GM21529 (cell line): ENCODE results near the gene ABI2.
"Not testable (repeated sequence)": the region's sequence is repeated elsewhere in the genome, so short reads cannot be mapped to it uniquely, and the experiment has no call there.

ENCODE experiments used
- ATAC-seq: cut with Tn5 transposase; IDR thresholded peaks from one replicate; pipeline ENCODE4 v1.9.1; 2021; ENCODE audit not compliant: unreplicated experiment

The ABI2 gene

DNA sequence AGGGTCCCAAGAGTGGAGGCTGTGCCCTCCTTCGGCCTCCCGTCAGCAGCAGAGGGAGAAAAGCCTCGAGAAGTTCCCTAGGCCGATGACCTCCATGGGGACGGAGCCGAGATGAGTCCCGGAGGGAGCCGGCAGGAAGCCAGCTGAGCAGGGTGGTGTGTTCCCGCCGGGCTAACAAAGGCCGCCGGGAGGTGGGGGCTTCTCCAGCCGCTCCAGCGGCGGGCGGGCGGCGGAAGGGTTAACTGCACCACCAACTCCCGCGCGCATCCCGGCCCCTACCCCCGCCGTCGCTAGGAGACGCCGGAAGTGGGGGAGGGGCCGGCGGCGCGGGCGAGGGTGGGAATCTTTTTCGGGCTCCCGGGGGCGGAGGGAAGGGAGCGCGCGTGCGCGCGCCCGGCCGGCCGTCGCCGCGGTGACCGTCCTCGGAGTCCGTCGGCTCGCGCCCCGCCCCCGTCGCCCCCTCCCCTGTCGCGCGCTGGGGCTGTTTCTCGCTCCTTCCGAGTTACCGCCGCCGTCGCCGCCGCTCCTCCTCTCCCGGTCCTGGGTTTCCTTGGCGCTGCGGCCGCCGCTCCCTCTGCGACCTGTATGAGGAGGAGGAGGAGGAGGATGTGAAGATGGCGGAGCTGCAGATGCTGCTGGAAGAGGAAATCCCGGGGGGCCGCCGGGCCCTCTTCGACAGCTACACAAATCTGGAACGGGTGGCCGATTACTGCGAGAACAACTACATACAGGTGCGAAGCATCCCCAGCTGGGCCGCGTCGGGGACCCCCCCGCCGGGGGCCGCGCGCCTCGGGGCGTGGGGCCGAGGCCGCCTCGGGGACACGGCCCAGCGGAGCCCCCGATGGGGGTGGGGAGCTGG lies at the start of gene ABI2:
TSS of gene ABI2 (plus strand) at position 494 of the 859 bp plus-strand sequence. CDS start at position 615, 121 bp downstream.
- peak; percentile 60 for ATAC-seq

DNA sequence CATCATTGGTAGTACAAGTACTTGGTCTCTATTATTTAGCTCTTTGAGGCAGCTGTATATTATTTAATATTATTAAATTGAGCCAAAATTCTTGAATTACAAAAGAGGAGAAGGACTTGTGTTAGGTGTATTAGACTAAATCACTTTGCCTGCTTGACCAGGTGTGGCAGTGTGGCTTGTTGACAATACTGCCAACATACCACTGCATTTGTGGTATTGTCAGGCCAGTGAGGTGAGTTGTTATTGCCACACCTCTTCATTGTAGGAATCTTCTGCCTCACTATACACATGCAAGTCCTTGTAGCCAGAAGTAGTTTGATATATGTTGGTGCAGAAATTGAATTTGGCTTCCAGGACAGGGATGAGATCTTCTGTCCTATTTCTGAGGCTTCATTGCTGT lies 48.9 kb upstream of the ABI2 start:
- ATAC-seq = no peak

DNA sequence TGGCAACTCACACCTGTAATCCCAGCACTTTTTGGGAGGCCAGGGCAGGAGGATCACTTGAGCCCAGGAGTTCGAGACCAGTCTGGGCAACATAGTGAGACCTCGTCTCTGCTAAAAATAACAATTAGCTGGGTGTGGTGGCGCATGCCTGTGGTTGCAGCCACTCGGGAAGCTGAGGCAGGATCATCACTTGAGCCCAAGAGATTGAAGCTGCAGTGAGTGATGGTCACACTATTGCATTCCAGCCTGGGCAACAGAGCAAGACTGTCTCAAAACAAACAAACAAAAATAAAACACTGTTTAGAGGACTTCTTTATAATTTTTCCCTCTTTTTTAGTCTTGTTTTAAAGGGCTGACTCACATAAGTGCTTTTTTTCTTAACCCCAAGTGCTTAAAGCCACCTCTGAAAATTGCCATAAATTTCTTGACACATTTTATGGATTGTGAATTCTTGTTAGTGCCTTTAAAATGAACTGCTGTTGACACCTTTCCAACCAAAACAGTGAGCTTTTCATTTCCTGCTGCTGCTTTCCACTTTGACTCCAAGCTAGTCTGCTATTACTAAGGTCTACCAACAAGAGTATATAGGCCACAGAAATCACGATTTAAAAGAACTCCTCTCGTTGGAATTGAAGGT lies 47.6 kb upstream of the ABI2 start:
- no peak for ATAC-seq

DNA sequence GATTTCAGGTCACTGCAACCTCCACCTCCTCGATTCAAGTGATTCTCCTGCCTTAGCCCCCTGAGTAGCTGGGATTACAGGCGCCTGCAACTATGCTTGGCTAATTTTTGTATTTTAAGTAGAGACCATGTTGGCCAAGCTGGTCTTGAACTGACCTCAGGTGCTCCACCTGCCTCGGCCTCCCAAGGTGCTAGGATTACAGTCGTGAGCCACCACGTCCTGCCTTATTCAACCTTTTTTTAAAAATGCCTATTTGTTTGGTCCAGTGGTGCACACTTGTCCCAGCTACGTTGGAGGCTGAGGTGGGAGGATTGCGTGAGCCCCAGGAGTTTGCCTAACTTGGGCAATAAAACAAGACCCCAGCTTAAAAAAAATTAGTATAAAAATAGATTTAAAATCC lies 46.1 kb upstream of the ABI2 start:
- ATAC-seq = no peak

DNA sequence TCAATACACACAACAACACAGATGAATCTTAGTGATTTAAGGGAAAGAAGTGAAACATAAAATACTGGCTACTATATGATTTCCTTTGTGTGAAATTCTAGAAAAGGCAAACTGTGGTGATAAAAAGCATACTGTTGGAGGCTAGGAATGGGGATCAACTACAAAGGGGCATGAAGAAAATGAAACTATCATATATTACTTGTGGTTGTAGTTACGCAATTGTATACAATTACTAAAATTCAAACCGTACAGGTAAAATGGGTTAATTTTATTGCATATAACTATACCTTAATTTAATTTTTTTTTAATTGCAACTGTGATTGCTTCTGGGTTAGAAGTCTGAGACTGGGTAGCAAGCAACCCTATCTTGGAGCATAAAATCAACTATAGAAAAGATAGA lies 41.7 kb upstream of the ABI2 start:
- ATAC-seq = no peak

DNA sequence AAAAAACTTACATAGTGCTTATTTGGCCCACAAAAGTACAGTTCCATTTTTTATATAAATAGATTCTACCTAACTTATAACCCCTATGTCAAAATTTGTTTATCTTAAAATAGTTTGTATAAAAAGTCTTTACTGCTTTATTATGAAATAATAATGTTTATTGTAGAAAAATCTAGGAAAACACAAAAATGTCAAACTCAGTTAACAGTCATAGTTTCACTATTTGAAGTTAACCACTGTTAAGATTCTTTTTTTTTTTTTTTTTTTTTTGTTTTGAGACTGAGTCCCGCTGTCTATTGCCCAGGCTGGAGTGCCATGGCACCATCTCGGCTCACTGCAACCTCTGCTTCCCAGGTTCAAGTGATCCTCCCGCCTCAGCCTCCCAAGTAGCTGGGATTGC lies 26.5 kb upstream of the ABI2 start:
- ATAC-seq = no peak

DNA sequence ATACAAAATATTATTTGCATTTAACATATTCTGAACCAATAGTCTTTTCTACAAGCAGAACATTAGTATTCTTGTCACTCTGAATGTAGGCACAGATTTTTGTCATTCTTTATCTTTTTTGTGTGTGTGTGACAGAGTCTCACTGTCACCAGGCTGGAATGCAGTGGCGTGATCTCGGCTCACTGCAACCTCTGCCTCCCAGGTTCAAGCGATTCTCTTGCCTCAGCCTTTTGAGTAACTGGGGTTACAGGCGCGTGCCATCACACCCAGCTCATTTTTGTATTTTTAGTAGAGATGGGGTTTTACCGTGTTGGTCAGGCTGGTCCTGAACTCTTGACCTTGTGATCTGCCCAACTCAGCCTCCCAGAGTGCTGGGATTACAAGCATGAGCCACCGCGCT lies 25.6 kb upstream of the ABI2 start:
- ATAC-seq = not testable (repeated sequence)

DNA sequence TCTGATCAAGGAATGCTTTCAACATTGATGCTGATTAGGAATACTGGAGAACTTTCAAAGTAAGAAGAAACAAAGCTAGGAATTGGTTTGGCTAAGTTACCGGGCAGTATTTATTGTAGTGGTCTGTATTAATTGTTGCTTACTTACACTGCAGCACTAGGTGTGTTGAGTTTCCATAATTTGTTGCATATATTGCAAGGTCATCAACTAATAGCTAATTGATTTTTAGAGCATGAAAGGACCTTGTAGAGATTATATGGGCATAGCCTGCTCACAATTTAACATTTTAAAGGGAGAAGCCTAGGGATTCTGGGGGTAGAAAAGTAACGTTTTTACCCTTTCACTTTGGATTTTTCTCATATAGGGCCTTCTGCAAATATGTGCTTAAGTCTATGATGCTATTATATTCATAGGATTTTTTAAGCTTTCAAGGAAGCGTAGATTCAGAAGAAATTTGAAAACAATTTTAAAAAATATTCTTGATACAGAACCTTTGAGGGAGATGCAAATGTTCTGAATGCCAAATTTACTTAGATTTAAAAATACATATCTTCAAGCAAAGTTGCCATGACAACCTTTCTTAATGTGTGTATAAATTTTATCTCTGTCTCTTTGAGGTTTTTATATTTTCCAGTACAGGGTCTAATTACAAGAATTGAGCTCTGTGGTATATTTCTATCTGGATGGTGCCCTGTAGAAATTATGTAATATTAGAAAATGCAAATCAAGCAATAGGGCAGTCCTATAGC lies 17.3 kb upstream of the ABI2 start:
- no peak for ATAC-seq

DNA sequence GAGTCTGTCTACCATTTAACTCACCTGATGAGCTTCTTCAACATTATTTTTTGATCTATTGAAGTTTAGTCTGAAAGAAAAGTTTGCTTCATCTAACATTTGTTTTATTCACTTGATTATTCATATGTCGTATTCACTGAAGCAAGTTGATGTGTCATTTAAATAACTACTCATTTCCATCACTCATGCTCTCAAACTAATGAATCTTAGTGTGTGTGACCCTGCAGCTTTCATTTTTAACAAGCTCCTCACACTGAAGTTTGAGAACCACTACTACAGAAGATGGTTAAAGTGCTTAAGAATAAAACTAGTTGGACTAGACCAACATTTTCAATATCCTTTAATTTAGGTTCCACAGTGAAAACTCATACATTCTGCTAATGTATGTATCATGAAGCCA lies 1.8 kb upstream of the ABI2 start:
- no peak for ATAC-seq

DNA sequence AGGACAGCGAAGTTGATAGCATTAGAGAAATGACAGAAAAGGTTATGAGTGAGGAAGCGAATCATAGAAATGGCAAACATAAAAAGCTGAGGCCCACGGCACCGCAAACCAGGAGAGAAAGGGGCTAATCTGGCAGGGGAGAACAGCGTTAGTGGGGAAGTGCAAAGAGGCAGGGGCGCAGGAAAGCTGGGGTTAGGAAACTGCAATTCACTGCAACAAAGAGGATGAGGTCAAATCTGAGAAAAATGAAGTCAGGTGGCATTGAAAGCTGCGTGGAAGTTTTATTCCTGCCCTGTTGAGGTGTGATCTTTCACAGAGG lies 653 bp upstream of the ABI2 start:
- no peak for ATAC-seq

DNA sequence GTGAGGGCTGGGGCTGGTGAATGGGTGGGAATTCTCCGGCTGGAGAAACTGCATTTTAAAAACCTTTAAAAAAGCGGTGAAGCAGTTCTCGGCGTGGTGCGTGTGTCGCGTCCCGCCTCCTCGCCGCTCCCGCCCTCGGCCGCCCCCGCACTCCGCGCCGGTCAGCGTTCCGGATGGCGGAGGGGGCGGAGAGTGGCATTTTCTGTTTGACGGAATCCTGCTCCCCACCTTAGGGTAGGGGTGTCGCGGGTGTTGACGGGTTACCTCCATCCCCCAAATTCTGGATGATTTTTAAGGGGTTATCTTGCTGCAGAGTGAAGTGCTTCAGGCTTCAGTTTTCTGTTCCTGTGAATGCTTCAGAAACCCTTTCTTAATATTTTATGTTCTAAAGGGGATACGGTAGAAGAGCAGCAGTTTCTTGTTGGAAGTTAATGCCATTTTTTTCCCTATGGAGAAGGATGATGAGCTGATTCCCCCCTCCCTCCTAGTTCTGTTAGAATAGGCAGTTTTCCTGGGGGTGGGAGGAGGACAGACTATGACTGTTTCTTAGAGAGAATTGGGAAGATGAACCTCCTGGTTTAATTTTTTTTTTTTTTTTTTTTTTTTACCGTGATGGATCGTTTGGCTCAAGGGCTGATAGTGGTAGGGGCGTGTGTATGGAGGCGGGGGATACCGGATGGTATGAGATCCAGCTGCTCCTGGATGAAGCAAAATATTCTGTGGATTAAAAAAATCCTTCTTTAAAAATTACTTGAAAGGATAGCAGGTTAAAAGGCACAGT lies 756 bp downstream of the ABI2 start:
- peak; percentile 65 for ATAC-seq

DNA sequence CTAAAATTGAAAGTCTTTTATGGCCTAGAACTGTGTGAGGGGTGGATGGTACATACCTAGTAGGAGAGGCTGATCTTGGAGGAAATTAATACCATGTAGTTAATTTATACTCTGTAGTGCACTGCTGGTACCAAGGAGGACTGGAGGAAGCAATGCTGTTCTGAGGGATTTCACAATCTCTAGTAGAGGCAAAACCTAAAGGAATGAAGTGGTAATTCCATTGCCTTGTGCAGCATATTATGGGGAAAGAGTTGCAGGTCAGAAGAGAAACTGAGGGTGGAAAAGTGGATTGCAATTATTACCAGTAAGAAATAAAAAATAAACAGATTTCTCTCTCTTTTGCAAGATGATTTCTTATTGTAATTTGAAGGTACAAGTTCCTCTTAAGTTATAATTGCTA lies 2.2 kb downstream of the ABI2 start:
- no peak for ATAC-seq

DNA sequence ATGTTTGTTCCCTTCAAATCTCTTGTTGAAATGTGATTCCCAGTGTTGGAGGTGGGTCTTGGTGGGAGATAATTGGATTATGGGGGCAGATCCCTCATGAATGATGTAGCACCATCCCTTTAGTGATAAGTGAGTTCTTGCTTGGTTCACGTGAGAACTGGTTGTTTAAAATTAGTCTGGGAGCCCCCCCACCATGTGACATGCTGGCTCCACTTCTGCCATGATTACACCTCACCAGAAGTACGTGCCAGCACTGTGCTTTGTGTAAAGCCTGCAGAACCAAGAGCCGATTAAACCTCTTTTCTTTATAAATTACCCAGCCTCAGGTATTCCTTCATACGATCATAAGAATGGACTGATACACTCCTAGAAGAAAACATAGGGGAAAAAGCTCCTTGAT lies 10.1 kb downstream of the ABI2 start:
- ATAC-seq = no peak

DNA sequence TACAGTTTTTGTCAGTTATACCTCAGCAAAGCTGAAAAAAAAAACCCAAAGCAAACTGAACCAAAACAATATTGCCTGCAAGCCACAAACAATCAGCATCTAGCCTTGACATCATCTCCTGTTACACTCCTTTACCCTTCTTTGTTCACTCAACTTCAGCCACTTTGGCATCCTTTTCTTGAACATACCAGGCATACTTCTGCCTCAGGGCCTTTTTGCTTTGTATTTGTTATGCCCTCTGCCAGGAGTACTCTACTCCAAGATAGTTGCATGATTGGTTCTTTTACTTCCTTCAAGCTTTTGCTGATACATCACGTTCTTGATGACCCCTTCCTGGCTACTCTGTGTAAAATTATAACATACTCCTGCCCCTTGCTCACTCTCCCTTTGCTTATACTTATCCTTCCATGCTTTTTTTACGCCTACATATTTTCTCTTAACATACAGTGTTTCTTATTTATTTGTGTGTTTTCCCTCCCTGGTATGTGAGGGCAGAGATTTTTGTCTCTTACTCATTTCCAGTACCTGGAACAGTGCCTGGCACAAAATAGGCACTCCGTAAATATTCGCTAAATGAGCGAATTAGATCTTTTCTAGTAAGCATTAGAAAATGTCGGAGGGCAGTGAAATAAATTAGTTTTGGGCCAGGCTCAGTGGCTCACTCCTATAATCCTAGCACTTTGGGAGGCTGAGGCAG lies 12.7 kb downstream of the ABI2 start:
- no peak for ATAC-seq

DNA sequence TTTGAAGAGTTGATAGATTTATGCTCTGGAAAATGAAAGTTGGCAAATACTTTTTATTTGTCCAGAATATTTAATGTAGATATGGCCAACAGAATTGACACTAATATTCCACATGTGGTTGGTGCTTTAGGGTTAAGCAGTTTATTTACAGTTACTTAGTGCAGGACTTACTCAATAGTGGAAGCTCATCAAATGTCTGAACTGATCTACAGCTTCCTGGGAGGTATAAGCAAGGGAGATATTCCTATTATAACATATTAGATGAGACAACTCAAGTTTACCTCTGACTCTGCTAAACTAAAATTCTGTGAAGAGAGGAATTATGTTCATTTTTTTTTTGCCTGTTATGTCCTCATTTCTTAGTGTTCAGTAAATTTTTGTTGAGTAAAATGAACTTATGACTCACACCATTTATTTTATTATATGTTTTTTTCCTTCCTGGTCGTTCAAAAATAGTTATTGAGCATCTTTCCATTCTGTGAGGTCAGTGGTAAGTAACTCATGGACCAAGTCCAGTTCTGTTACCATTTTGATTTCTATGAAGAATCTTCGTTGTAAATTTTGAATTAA lies 13.6 kb downstream of the ABI2 start:
- no peak for ATAC-seq

DNA sequence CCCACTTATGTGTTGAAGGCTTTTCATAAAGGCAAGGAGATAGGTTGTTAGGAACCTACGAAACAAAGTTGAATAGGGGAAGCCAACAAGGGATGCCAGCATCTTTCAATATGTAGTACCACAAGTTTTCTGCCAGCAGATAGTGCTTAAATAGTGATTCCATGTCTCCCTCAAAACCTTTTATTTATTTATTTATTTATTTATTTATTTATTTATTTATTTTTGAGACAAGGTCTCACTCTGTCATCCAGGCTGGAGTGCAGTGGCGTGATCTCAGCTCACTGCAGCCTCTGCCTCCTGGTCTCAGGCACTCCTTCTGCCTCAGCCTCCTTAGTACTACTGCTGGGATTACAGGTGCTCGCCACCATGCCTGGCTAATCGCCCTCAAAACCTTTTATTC lies 14.2 kb downstream of the ABI2 start:
- not testable (repeated sequence) for ATAC-seq

DNA sequence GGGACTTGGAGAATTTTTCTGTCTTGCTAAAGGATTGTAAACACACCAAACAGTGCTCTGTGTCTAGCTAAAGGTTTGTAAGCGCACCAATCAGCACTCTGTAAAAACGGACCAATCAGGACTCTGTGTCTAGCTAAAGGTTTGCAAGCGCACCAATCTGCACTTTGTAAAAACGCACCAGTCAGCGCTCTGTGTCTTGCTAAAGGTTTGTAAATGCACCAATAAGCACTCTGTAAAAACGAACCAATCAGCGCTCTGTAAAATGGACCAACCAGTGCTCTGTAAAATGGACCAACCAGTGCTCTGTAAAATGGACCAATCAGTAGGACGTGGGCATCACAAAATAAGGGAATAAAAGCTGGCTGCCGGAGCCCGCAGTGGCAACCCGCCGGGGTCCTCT lies 16.5 kb downstream of the ABI2 start:
- no peak for ATAC-seq

DNA sequence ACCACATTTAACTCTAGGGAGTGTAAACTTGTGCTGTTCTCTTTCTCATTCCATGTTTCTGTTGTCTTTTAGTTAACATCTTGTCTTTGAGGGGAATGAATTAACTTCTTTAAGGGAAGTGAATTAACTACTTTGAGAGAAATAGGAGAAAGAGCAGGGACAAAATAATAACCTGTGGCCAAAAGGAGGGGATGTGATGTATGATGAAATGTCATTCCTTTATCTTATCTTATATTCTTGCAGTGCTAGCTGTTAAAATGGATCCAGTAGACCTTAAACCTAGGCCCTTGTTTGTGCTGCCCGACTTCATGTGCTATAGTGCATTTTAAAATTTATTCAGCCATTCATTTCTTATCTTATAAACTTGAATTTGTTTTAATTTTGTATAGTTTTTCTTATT lies 18.4 kb downstream of the ABI2 start:
- no peak for ATAC-seq

DNA sequence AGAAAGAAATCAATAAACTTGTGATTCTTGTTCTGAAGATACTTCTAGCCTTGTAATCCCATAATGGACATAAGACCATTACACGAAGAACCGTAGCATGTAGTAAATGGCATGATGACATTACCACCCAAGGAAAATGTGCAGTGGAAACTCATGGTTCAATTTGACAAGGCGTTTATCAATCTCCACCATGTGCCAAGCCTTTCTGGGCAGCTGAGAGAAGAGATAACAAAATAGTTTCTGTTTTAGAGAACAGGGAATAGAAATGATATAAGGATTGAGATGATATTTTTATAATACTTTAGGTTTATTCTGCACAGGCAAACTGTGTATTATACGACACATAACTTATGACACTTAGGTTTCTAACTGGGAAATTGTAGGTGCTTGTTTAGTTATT lies 19.2 kb downstream of the ABI2 start:
- ATAC-seq = no peak

DNA sequence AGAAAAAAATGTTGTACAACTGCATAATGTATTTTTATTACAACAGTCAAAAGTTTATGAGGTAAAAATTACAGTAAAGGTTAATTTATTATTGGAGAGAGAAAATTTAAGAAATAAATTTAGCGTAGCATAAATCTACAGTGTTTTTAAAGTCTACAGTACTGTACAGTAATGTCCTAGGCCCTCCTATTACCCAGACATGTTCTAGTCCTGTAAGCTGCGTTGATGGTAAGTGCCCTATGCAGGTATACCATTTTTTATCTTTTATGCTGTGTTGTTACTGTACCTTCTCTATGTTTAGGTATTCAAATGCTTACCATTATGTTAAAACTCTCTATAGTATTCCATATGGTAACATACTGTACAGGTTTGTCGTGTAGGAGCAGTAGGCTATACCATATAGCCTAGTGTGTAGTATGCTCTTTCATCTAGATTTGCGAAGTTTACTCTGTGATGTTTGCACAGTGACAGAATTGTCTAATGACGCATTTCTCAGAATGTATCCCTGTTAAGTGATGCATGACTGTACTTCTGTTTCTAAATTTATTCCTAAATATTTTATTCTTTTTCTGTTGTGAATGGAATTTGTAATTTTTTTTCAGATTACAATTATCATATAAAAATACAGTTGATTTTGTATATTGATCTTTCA lies 24.5 kb downstream of the ABI2 start:
- no peak for ATAC-seq
